NCI-H2029 (cell line): ENCODE data around the gene ATP8B2.
"Not testable (repeated sequence)": the region's sequence is repeated elsewhere in the genome, so short reads cannot be mapped to it uniquely, and the experiment has no call there.

ENCODE experiments used
- DNase-seq: peaks from one replicate; lab custom pipeline; 2025; lab: John Stamatoyannopoulos, UW

ATP8B2 gene, protein sequence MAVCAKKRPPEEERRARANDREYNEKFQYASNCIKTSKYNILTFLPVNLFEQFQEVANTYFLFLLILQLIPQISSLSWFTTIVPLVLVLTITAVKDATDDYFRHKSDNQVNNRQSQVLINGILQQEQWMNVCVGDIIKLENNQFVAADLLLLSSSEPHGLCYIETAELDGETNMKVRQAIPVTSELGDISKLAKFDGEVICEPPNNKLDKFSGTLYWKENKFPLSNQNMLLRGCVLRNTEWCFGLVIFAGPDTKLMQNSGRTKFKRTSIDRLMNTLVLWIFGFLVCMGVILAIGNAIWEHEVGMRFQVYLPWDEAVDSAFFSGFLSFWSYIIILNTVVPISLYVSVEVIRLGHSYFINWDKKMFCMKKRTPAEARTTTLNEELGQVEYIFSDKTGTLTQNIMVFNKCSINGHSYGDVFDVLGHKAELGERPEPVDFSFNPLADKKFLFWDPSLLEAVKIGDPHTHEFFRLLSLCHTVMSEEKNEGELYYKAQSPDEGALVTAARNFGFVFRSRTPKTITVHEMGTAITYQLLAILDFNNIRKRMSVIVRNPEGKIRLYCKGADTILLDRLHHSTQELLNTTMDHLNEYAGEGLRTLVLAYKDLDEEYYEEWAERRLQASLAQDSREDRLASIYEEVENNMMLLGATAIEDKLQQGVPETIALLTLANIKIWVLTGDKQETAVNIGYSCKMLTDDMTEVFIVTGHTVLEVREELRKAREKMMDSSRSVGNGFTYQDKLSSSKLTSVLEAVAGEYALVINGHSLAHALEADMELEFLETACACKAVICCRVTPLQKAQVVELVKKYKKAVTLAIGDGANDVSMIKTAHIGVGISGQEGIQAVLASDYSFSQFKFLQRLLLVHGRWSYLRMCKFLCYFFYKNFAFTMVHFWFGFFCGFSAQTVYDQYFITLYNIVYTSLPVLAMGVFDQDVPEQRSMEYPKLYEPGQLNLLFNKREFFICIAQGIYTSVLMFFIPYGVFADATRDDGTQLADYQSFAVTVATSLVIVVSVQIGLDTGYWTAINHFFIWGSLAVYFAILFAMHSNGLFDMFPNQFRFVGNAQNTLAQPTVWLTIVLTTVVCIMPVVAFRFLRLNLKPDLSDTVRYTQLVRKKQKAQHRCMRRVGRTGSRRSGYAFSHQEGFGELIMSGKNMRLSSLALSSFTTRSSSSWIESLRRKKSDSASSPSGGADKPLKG

DNA sequence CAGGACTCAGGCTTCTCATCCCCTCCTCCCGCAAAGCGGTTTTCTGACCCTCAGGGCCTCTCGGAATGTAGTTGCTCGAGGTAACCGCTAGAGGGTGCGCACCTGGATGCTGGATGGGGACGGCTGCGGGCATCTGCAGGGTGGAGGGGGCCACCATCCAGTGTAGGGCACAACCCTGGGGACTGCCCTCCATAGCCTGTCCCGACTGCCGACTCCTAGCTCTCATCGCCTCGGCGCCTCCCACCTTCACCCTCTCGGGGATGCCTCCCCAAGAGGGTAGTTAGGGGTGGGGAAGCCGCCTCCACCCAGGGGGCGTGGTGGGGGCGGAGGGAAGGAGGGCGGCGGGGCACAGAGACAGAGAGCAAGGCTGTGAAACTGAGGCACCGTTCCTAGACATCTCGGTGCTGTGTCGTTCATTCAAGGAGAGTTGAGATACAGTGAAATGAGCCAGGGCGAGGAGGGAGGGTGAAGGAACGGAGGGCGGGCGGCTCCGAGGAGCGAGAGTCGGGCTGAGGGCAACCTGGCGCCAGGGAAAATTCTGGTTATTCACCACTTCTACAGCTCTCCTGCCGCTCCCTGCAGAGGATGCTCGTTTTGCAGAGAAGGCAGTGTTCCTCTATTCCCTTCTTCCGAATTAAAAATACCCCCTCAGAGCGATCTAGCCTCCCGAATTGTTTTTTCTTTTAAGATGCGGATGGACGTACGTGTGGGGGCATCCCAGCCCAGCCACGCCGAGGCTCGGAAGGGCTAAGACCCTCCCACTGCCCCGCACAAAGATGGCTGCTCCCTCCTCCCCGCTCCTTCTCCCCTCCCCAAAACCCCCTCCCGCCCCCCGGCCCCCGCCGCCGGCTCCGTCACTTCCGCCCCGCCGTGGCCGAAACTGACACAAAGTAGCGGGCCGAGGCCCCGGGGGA, at the start of gene ATP8B2:
Gene ATP8B2, plus strand, starts transcription at position 857 of the 914 bp plus-strand sequence. CDS start 2,617 bp downstream, outside the sequence.
- DNase-seq: peak; percentile 57

DNA sequence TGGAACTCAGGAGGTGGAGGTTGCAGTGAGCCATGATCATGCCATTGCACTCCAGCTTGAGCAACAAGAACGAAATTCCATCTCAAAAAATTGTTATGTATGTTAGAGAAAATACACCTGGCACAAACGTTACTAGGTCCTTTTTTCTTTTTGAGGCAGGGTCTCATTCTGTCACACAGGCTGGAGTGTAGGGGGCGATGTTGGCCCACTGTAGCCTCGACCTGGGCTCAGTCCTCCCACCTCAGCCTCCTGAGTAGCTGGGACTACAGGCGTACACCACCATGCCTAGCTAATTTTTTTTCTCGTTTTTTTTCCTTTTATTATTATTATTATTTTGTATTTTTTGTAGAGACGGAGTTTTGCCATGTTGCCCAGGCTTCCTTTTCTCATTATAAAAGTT, 48.5 kb upstream of the ATP8B2 start:
- no peak for DNase-seq

DNA sequence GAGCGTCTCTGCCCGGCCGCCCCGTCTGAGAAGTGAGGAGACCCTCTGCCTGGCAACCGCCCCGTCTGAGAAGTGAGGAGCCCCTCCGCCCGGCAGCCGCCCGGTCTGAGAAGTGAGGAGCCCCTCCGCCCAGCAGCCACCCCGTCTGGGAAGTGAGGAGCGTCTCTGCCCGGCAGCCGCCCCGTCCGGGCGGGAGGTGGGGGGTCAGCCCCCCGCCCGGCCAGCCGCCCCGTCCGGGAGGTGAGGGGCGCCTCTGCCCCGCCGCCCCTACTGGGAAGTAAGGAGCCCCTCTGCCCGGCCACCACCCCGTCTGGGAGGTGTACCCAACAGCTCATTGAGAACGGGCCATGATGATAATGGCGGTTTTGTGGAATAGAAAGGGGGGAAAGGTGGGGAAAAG, 37.7 kb upstream of the ATP8B2 start:
- DNase-seq: not testable (repeated sequence)

DNA sequence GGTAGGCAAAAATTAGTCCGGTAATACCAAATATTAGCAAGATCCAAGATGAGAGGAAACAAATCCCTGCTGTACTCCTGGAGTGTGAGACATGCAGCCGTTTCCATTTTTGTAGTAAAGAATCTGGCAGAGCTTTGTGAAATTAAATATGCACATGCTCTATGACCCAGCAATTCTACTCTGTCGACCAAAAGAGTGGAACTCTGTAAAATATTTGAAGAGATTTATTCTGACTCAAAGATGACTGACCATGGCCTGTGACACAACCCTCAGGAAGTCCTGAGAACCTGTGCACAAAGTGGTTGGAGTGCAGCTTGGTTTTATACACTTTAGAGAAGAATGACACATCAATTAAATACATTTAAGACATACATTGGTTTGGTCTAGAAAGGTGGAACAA, 36.7 kb upstream of the ATP8B2 start:
- no peak for DNase-seq

DNA sequence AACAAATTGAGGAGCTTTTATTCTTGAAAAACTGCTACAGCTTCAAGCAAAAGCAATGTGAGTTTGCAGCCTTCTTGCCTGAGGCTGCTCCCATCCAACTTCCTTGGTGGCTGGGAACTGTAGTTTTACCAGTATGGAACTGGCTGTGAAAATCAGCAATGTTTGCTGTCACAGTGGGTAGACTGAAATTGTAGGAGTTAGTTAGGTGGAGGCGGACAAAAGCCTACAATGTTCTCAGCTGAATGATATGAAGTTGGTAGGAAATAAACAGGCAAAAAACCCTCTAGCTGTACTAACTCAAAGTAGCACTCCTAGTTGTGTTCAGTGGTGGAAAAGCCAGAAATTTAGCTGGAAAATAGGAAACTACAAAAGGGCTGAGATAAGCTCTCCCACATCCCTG, 34.4 kb upstream of the ATP8B2 start:
- no peak for DNase-seq

DNA sequence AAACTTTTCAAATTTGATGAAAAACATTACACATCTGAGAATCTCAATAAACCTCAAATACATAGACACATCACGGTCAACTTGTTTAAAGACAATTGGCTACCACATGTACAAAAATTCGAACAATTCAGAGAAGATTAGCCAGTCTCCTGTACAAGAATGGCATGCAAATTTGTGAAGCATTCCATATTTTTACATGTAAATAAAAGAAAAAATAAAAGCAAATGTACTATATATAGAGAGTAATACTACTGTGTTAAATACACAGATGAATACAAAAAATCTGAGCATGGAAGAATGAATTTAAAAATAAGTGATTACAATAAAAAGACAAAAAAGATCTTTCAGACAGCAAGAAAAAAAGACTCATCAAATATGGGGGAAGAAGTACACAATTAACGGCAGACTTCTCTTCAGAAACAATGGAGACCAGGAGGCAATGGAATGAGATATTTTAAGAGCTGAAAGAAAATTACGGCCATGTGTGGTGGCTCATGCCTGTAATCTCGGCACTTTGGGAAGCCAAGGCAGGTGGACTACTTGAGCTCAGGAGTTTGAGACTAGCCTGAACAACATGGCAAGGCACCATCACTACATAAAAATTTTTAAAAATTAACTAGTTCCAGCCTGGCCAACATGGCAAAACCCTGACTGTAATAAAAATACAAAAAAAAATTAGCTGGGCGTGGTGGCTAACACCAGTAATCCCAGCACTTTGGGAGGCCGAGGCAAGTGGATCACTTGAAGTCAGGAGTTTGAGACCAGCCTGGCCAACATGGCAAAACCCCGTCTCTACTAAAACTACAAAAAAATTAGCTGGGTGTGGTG, 29.7 kb upstream of the ATP8B2 start:
- no peak for DNase-seq

DNA sequence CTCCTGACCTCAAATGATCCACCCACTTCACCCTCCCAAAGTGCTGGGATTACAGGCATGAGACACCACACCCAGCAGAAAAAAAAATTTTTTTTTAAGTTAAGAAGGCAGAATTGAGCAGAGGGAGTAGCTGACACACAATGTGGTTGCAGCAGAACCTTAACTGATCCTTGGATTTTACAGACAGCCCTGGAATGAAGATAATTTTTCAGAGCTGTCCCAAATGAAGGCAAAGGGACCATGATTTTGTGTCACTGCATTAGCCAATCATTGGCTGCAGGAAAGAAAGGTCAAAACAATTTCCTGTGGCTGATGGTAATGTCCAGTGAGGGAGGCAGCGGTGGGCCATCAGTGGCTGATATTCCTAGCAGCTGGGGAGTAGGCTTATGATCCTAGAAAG, 23.7 kb upstream of the ATP8B2 start:
- no peak for DNase-seq

DNA sequence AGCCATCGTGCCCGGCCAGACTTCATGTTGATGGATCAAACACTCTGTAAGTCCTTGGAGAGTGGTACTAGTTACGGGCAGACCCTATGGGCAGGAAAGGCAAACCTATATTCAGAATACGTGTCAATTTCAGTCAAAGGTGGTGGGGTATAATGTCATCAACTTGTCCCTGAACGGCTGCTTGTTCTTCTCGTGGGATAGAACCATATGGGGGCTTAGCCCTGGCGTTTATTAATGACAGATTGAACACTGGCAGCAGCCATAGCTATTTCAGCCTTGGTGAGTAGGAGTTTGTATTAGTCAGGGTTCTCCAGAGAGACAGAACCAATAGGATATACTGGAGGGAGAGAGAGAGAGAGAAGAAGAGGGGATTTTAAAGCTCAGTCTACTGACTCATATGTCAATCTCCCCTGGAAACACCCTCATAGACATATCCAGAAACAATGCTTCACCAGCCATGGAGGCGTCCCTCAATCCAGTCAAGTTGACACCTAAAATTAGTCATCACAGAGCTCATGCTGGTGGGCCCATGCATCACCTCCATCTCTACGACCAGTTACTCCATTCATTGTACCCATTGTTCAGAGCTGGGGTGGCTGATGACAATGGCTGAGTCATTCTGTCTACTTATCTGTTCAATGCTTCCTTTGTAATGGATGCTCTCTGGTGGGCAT, 20.5 kb upstream of the ATP8B2 start:
- no peak for DNase-seq

DNA sequence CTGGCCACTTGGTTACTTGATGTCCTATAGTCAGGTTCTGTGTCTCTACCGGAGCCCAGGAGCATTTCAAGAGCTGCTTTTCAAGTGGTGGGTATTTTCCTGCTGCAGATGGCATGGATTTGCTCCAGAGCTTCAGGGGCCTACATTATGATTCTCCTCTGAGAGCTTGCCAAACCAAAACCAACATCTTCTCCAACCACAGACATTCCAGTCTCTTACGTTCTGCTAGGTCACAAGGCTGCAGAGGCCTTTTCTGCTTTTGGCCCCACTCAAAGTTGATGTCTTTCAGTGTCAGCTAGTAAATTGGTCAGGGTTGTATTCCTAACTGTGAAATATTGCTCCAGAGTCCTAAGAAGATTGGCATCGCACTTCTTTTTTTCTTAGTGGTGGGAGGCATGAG, 19.2 kb upstream of the ATP8B2 start:
- no peak for DNase-seq

DNA sequence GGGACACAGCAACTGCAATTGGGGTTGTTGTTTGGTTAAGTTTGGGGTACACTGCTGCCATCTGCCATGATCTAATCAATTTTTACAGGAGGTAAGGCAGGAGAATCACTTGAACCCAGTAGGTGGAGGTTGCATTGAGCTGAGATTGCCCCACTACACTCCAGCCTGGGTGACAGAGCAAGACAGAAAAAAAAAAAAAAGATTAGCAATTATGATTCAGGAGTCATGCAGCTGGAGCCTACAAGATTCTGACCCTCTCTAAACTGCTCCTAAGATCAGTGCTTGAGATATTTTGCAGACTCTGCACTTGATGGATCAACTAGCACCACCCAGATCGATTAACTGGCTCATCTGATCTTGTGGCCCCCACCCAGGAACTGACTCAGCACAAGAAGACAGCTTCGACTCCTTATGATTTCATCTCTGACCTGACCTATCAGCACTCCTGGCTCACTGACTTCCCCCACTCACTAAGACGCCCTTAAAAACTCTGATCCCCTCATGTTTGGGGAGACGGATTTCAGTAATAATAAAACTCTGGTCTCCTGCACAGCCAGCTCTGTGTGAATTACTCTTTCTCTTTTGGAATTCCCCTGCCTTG, 17.6 kb upstream of the ATP8B2 start:
- not testable (repeated sequence) for DNase-seq

DNA sequence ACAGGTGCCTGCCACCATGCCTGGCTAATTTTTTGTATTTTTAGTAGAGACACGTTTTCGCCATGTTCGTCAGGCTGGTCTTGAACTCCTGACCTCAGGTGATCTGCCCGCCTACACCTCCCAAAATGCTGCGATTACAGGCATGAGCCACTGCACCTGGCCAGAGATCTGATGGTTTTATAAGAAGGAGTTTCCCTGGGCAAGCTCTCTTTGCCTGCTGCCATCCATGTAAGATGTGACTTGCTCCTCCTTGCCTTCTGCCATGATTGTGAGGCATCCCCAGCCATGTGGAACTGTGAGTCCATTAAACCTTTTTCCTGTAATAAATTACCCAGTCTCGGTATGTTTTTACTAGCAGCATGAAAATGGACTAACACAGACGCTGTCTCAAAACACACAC, 16.2 kb upstream of the ATP8B2 start:
- not testable (repeated sequence) for DNase-seq

DNA sequence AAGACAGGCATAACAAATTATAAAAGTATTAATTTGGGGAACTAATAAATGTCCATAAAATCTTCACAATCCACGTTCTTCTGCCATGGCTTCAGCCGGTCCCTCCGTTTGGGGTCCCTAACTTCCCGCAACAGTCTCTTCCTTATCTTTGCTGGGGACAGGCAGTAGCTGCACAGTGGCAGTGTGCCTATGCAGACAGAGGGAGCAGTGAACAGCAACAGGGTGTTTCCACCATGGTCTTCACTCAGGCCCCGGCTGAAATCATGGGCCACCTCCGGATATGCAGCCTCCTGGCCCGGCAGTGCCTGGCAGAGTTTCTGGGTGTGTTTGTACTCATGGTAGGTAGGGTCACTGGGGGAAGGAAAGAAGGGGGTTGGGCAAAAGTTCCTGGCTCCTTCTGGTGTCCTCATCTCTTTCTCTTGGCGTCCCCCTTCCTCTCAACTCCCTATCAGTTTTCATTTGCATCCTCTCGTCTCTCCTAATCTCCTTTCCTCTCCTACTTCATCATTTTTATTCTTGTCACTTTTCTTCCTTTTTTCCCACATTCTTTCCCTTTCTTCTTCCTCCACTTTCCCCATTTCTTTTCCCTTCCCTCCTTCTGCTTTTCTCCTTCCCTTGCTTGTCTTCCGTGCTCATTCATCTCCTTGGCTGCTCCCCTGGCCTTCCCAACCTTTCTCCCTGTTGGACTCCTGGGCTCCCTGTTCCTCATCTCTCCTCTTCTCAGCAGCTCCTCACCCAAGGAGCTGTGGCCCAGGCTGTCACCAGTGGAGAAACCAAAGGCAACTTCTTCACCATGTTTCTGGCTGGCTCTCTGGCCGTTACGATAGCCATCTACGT, 12.9 kb upstream of the ATP8B2 start:
- not testable (repeated sequence) for DNase-seq

DNA sequence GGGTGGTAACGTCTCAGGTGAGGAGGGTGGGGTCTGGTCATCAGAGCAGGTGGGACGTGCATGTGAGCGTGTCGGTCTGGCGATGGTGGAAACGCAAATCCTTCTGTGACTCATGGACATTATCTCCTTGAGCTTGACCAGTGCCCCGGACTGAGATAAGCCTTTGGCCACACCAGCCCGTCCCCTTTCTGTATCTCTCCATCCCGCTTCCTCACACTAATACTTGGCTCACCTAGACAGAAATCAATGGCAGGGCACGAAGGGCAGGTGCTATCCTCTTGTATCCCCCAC, 12.3 kb upstream of the ATP8B2 start:
- no peak for DNase-seq

DNA sequence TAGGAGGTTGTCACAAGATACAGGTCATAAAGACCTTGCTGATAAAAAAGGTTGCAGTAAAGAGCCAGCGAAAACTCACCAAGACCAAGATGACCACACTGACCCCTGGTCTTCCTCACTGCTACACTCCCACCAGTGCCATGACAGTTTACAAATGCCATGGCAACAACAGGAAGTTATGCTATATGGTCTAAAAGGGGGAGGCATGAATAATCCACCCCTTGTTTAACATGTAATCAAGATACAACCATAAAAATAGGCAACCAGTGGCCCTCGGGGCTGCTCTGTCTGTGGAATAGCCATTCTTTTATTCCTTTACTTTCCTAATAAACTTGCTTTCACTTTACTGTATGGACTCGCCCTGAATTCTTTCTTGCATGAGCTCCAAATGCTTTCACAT, 11.1 kb upstream of the ATP8B2 start:
- DNase-seq: not testable (repeated sequence)

DNA sequence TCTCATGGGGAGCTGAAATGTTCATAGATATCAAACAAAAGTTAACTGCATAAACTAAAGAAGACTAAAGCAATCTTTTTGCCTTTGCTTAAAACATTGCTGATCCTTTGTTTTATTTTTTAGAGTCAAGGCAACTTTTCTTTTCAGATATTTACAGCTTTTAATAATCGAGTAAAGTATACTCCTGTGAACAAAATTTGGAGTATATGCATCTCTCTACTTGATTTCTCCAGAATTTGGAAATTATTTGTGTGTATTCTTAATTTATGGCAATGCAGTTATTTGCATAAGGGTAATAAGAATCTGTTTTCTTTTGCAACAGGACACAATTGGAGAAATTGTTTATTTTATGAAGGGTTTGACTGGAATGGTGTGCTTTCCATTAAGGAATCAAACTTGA, 8.6 kb upstream of the ATP8B2 start:
- no peak for DNase-seq

DNA sequence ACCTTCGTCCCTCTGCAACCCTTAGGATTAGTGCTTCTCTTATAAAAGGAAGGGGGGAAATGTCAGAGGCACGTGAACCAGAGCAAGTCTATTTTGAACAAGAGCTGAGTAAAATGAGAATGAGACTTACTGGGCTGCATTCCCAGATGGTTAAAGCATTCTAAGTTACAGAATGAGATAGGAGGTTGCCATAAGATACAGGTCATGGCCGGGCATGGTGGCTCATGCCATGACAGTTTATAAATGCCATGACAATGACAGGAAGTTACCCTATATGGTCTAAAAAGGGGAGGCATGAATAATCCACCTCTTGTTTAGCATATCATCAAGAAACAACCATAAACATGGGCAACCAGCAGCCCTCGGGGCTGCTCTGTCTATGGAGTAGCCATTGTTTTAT, 6.9 kb upstream of the ATP8B2 start:
- no peak for DNase-seq

DNA sequence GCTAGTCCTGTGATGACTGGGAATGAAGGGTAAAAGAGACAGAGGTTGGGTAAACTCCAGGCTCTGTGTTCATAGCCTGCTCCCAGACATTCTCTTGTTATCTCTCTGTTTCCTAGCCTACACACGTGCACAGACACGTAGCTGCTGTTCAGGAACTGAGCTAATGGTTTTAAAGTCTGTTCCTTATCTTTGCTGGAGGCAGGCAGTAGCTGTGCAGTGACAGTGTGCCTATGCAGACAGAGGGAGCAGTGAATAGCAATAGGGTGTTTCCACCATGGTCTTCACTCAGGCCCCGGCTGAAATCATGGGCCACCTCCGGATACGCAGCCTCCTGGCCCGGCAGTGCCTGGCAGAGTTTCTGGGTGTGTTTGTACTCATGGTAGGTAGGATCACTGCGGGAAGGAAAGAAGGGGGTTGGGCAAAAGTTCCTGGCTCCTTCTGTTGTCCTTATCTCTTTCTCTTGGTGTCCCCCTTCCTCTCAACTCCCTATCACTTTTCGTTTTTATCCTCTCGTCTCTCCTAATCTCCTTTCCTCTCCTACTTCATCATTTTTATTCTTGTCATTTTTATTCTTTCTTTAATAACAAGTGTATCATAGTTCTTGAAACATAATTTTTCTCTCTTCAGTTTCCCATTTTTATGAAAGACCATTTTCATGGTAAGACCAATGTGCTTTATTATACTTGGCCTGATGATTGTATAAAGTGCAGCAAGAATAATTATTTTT, 4.3 kb upstream of the ATP8B2 start, which contains the start of gene AQP10:
Gene AQP10, plus strand, starts transcription at position 212 of the 727 bp plus-strand sequence. Its CDS starts 63 bp downstream, at position 275.
- no peak for DNase-seq

DNA sequence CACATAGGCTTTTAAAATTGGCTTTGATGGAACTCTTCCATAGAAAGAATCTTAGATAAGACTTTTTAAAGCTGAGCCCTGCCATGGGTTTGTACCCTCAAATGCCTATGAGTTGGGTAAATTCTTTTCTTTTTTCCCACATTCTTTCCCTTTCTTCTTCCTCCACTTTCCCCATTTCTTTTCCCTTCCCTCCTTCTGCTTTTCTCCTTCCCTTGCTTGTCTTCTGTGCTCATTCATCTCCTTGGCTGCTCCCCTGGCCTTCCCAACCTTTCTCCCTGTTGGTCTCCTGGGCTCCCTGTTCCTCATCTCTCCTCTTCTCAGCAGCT, 3.8 kb upstream of the ATP8B2 start:
- DNase-seq: not testable (repeated sequence)
